ENCODE data around the gene UPK1A.

Gene UPK1A

GRCh38 chr19:35641515-35642151 lies 24.7 kb upstream of the UPK1A start, which contains the start of gene ETV2:
ETV2 (plus strand) TSS chr19:35641745; CDS start chr19:35642461, 716 bp downstream.
- Histone ChIP-seq H3K9me3 (ENCODE audit: severe bottlenecking) (no peaks in the 10 kb centered on the region), H3K27ac (peak within 1 kb of the TSS; percentile 91; the same call in 1 of the 2 replicates), H3K27me3 (ENCODE audit: insufficient read depth, low read depth, severe bottlenecking) (no peaks in the 10 kb centered on the region), H3K4me3 (ENCODE audit: low read depth, low read length) (no peak within 1 kb of the TSS), H3K36me3 (peaks cover 19% of the 10 kb centered on the region)
- DNase-seq, result peak; percentile 65
- TF ChIP-seq, protein P1, sequence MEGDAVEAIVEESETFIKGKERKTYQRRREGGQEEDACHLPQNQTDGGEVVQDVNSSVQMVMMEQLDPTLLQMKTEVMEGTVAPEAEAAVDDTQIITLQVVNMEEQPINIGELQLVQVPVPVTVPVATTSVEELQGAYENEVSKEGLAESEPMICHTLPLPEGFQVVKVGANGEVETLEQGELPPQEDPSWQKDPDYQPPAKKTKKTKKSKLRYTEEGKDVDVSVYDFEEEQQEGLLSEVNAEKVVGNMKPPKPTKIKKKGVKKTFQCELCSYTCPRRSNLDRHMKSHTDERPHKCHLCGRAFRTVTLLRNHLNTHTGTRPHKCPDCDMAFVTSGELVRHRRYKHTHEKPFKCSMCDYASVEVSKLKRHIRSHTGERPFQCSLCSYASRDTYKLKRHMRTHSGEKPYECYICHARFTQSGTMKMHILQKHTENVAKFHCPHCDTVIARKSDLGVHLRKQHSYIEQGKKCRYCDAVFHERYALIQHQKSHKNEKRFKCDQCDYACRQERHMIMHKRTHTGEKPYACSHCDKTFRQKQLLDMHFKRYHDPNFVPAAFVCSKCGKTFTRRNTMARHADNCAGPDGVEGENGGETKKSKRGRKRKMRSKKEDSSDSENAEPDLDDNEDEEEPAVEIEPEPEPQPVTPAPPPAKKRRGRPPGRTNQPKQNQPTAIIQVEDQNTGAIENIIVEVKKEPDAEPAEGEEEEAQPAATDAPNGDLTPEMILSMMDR (IDR thresholded peaks at IDR 0.05; ENCODE audit: low read depth, low read length), result no peak

DNA sequence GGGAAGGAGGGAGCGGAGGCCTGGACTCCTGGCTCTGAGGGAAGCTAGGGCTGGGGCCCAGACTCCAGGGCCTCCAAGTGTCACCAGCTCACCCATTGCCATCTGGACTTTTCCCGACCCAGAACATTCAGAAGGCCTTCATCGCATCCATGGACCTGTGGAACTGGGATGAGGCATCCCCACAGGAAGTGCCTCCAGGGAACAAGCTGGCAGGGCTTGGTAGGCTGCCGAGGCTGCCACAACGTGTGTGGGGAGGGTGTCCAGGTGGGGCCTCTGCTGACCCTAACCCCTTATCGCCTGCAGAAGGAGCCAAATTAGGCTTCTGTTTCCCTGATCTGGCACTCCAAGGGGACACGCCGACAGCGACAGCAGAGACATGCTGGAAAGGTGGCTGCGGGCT lies 24.0 kb upstream of the UPK1A start:
- H3K9me3 ChIP-seq (ENCODE audit: severe bottlenecking), result no peaks in the 10 kb centered on the region
- DNase-seq, result no peak
- H3K4me3 ChIP-seq (ENCODE audit: low read depth, low read length), result no peak overlapping the region
- H3K27me3 ChIP-seq (ENCODE audit: insufficient read depth, low read depth, severe bottlenecking), result no peaks in the 10 kb centered on the region
- H3K27ac ChIP-seq, result peak overlapping the region; percentile 91; the same call in 1 of the 2 replicates
- H3K36me3 ChIP-seq, result peaks cover 12% of the 10 kb centered on the region
- TF ChIP-seq, protein P1 (IDR thresholded peaks at IDR 0.05; ENCODE audit: low read depth, low read length), result no peak

GRCh38 chr19:35642798-35643254 lies 23.5 kb upstream of the UPK1A start:
- Histone ChIP-seq H3K4me3 (ENCODE audit: low read depth, low read length) (peak overlapping the region; percentile 62), H3K9me3 (ENCODE audit: severe bottlenecking) (no peaks in the 10 kb centered on the region), H3K27ac (peak overlapping the region; percentile 91), H3K36me3 (peaks cover 7% of the 10 kb centered on the region), H3K27me3 (ENCODE audit: insufficient read depth, low read depth, severe bottlenecking) (no peaks in the 10 kb centered on the region)
- DNase-seq, result no peak
- TF ChIP-seq, protein P1 (IDR thresholded peaks at IDR 0.05; ENCODE audit: low read depth, low read length), result no peak

- Histone ChIP-seq H3K4me3 (ENCODE audit: low read depth, low read length) (peak overlapping the region; percentile 62), H3K27ac (peak overlapping the region; percentile 91), H3K36me3 (peaks cover under 1% of the 10 kb centered on the region; the same call in 1 of the 2 replicates), H3K27me3 (ENCODE audit: insufficient read depth, low read depth, severe bottlenecking) (no peaks in the 10 kb centered on the region), H3K9me3 (ENCODE audit: severe bottlenecking) (no peaks in the 10 kb centered on the region)
- peak; percentile 92 for DNase-seq
- TF ChIP-seq, protein P1 (IDR thresholded peaks at IDR 0.05; ENCODE audit: low read depth, low read length), result no peak
These were observed 22.8 kb upstream of the UPK1A start for GRCh38 chr19:35643255-35644205.

DNA sequence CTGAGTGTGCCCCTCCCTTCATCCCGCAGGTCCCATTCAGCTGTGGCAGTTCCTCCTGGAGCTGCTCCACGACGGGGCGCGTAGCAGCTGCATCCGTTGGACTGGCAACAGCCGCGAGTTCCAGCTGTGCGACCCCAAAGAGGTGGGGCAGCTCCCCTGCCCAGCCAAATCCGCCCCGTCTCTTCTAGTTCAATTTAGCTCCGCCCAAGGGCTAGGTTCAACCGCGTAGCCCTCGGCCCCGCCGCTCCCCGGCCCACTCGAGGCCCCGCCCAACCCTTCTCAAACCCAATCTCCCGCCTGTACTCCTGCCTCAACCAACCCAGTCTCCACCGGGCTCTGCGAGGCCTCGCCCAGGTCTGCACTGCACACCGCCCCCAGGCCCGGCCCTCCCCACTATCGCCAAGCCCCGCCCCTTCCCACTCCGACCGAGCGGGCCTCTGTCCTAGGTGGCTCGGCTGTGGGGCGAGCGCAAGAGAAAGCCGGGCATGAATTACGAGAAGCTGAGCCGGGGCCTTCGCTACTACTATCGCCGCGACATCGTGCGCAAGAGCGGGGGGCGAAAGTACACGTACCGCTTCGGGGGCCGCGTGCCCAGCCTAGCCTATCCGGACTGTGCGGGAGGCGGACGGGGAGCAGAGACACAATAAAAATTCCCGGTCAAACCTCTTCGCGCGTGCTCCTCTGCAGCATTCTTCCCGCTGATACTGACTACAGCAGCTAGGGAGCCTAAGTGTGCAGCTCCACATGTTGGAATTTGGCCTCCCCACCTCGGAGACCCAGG lies 21.9 kb upstream of the UPK1A start:
- Histone ChIP-seq H3K27me3 (ENCODE audit: insufficient read depth, low read depth, severe bottlenecking) (no peaks in the 10 kb centered on the region), H3K9me3 (ENCODE audit: severe bottlenecking) (no peaks in the 10 kb centered on the region), H3K4me3 (ENCODE audit: low read depth, low read length) (peak overlapping the region; percentile 62), H3K36me3 (no peaks in the 10 kb centered on the region), H3K27ac (peak overlapping the region; percentile 91)
- DNase-seq, result peak; percentile 93
- TF ChIP-seq, protein P1 (IDR thresholded peaks at IDR 0.05; ENCODE audit: low read depth, low read length), result no peak

All from WERI-Rb-1 (cell line).